Left ventricle myocardium inferior (tissue), 1 donor: ENCODE results near the gene MVP. TPM values are rescaled to one million over a fixed set of nuclear protein-coding genes. Genes with fewer than 3 reads are reported as not detected.
"Not testable (repeated sequence)": the region's sequence is repeated elsewhere in the genome, so short reads cannot be mapped to it uniquely, and the experiment has no call there.

Source experiments
- DNase-seq: peaks from one replicate; pipeline ENCODE4 v3.0.0-alpha.2; 2020
- H3K27ac ChIP-seq: fragments of 200-600 bp; replicated peaks from 2 replicates; pipeline ENCODE4 v1.8.0; 2021
- H3K27me3 ChIP-seq: fragments of 200-600 bp; 2 replicates; pipeline ENCODE4 v1.8.0; 2021; ENCODE audit warnings: low read depth
- H3K36me3 ChIP-seq: fragments of 200-600 bp; 2 replicates; pipeline ENCODE4 v1.8.0; 2021
- H3K4me1 ChIP-seq: fragments of 200-600 bp; 2 replicates; pipeline ENCODE4 v1.8.0; 2021
- H3K4me3 ChIP-seq: fragments of 200-600 bp; 2 replicates; pipeline ENCODE4 v1.8.0; 2021; ENCODE audit warnings: mild to moderate bottlenecking, moderate library complexity
- H3K9me3 ChIP-seq: fragments of 200-600 bp; replicated peaks from 2 replicates; pipeline ENCODE4 v1.8.0; 2021
- intact Hi-C: fragments of 100-400 bp; cut with micrococcal nuclease; formaldehyde crosslinking; loops from one replicate; pipeline ENCODE4 v1.11.0; 2022
- total RNA-seq: library from RNA; stranded (reverse); fragmentation: NEBNext Ultra II Directional; extraction: Animal tissue kit (Norgen Biotek cat#: 25700); gene quantifications from one replicate; pipeline ENCODE4 v1.2.1, GENCODE V29; 2021
- TF ChIP-seq, protein P1 (sequence below): fragments of 200-600 bp; IDR thresholded peaks from 2 replicates; pipeline ENCODE4 v1.8.0; 2021; ENCODE audit warnings: antibody characterized with exemption, mild to moderate bottlenecking, borderline replicate concordance
- donor health status: DM: no; HTN: yes; CAD: no; lungs with severe emphysema.

MVP gene
- total RNA-seq, 1 donor from 2014 or later = 38.6 TPM

- peaks cover 10% of the 10 kb centered on the region for H3K4me1 ChIP-seq
- H3K27me3 ChIP-seq = peaks cover 62% of the 10 kb centered on the region
- H3K4me3 ChIP-seq = peak overlapping the region; percentile 49
- intact Hi-C loops = no loop called here
- TF ChIP-seq, protein P1, sequence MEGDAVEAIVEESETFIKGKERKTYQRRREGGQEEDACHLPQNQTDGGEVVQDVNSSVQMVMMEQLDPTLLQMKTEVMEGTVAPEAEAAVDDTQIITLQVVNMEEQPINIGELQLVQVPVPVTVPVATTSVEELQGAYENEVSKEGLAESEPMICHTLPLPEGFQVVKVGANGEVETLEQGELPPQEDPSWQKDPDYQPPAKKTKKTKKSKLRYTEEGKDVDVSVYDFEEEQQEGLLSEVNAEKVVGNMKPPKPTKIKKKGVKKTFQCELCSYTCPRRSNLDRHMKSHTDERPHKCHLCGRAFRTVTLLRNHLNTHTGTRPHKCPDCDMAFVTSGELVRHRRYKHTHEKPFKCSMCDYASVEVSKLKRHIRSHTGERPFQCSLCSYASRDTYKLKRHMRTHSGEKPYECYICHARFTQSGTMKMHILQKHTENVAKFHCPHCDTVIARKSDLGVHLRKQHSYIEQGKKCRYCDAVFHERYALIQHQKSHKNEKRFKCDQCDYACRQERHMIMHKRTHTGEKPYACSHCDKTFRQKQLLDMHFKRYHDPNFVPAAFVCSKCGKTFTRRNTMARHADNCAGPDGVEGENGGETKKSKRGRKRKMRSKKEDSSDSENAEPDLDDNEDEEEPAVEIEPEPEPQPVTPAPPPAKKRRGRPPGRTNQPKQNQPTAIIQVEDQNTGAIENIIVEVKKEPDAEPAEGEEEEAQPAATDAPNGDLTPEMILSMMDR = no peak
- no peaks in the 10 kb centered on the region for H3K9me3 ChIP-seq
- H3K27ac ChIP-seq = no peak overlapping the region
- H3K36me3 ChIP-seq = no peaks in the 10 kb centered on the region
- DNase-seq = no peak
Measured at GRCh38 chr16:29876594-29877249, 56.5 kb downstream of the MVP start.

DNA sequence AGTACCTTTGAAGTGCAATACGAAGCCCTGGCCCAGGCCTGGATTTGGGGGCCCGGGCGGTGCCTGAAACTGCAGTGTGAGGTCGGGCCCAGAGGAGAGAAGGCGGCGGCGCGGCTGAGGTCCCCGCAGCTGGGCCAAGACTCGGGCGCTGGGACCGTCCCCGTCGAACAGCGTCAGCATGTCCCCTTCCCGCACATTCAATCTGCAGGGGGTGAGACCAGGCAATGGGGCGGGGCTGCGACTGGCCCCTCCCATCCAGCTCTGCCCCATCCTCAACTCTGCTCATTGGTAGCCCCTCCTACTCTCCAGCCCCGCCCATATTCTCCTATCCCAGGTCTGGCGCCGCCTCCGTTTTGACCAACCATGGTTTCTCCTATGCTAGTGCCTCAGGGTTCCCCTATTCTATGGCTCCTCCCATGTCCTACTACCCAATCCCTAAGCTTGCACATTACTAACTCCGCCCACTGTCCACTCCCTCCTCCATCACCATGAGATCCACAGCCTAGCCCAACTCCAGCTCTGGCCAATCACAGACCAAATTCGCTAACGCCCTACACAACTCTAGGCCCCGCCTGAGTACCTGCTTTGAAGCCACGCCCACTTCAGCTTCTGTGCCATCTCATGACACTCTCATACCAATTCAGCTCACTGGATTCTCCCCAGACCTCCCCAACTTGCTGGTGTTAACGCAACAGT, 57.2 kb downstream of the MVP start:
- H3K27ac ChIP-seq = no peak overlapping the region
- TF ChIP-seq, protein P1 = no peak
- no peaks in the 10 kb centered on the region for H3K36me3 ChIP-seq
- peaks cover 10% of the 10 kb centered on the region for H3K4me1 ChIP-seq
- H3K9me3 ChIP-seq = no peaks in the 10 kb centered on the region
- DNase-seq = no peak
- H3K4me3 ChIP-seq = peak overlapping the region; percentile 49
- intact Hi-C loops = no loop called here
- peaks cover 62% of the 10 kb centered on the region for H3K27me3 ChIP-seq

DNA sequence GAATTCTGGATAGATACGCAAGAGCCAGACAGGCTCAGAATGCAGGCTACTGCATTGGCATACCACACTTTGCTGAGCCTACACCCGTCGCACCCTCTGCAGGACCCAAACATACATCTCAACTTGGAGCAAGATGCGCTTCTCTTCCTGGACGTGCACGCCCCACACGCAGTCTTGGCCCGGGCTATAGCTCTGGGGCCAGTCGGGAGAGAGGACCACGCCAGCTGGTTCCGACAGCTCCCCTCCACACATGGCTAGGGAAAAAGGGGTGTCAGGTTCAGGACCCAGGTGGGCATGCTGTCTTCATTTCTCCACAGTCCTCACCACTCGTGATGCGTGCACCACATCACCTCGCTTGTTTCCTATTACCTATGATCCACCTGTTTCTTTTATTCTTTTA, 57.9 kb downstream of the MVP start:
- no peak for DNase-seq
- intact Hi-C loops = no loop called here
- Histone ChIP-seq H3K27ac (no peak overlapping the region), H3K9me3 (no peaks in the 10 kb centered on the region), H3K4me3 (no peak overlapping the region), H3K36me3 (no peaks in the 10 kb centered on the region), H3K4me1 (peaks cover 10% of the 10 kb centered on the region), H3K27me3 (peaks cover 62% of the 10 kb centered on the region)
- TF ChIP-seq, protein P1 = no peak

DNA sequence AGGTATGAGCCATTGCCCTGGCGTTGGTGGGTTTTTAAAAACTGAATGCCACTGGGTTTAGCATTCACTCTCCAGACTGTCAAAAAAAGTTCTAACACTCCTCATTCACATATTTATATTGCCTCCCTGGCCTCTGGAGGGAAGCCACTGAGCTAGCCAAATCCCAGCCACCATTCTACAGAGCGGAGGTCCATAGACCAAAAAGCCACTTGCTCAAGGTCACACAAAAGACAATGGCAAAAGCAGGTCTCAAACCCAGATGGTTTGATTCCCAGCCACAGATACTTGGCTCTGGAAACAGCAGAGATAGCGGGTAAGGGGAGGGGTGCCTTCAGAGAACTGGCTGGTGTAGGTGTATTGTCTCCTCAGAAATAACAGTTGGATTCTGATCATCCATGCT, 60.8 kb downstream of the MVP start:
- H3K4me1 ChIP-seq = peaks cover 10% of the 10 kb centered on the region
- TF ChIP-seq, protein P1 = no peak
- DNase-seq = no peak
- no peak overlapping the region for H3K4me3 ChIP-seq
- no peaks in the 10 kb centered on the region for H3K9me3 ChIP-seq
- no peak overlapping the region for H3K27ac ChIP-seq
- peaks cover 56% of the 10 kb centered on the region for H3K27me3 ChIP-seq
- intact Hi-C loops = no loop called here
- H3K36me3 ChIP-seq = no peaks in the 10 kb centered on the region

DNA sequence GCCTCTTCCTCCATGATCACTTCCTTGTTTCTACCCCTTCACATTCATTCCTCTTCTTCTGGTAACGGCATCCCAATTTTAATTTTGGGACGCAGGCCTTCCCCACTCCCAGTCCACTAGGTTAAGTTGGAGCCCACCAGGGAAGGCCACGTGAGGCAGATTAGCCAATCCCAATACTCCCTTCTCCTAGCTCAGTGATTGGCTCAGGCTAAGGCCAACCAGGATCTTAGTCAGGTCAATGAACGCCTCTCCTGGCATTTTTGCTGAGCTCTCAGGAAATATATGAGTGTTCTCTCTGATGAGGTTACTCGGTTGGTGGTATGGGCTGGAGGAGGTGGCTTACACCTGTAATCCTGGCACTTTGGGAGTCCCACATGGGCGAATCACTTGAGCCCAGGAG, 63.7 kb downstream of the MVP start:
- intact Hi-C loops = no loop called here
- no peaks in the 10 kb centered on the region for H3K36me3 ChIP-seq
- TF ChIP-seq, protein P1 = no peak

GRCh38 chr16:29889372-29889771, 69.1 kb downstream of the MVP start:
- H3K9me3 ChIP-seq, DNase-seq, H3K4me3 ChIP-seq, H3K36me3 ChIP-seq, H3K4me1 ChIP-seq, intact Hi-C loops, H3K27ac ChIP-seq: not testable (repeated sequence)
- H3K27me3 ChIP-seq = peaks cover 21% of the 10 kb centered on the region

More for the DNA sequence above, 63.7 kb downstream of the MVP start:
- H3K9me3 ChIP-seq = no peaks in the 10 kb centered on the region
- no peaks in the 10 kb centered on the region for H3K4me1 ChIP-seq
- H3K4me3 ChIP-seq = no peak overlapping the region
- H3K27ac ChIP-seq = no peak overlapping the region
- no peak for DNase-seq
- peaks cover 38% of the 10 kb centered on the region for H3K27me3 ChIP-seq
